CD4-positive, alpha-beta memory T cell (primary cell): ENCODE results near the gene LDB2. TPM values are rescaled to one million over a fixed set of nuclear protein-coding genes. Genes with fewer than 3 reads are reported as not detected.

Experiments
- CTCF ChIA-PET: fragments of 350-600 bp; sonication (Branson Sonifier 250); formaldehyde crosslinking; loops from one replicate; lab custom pipeline; 2021; ENCODE audit warnings: inconsistent platforms; ENCODE audit not compliant: partially characterized antibody; lab: Charles Lee
- POLR2A ChIA-PET: fragments of 350-600 bp; sonication (Branson Sonifier 250); formaldehyde crosslinking; loops from one replicate; lab custom pipeline; 2021; ENCODE audit not compliant: partially characterized antibody; lab: Charles Lee
- DNase-seq, 5 donors: peaks; one replicate each; pipeline versions ENCODE4 v3.0.0 to v3.0.0-alpha.2; 2020 to 2022; ENCODE audit warnings: mixed read lengths in 1 of 5
- H3K27ac ChIP-seq: one replicate; pipeline ENCODE4 v1.7.0; 2013; ENCODE audit warnings: low read depth, low read length
- H3K27me3 ChIP-seq: 2 replicates; pipeline ENCODE4 v1.7.0; 2013; ENCODE audit warnings: mild to moderate bottlenecking, low read length, moderate library complexity; ENCODE audit not compliant: insufficient read depth
- H3K36me3 ChIP-seq: 2 replicates; pipeline ENCODE4 v1.7.0; 2013; ENCODE audit warnings: mild to moderate bottlenecking, low read length, moderate library complexity; ENCODE audit not compliant: insufficient read depth
- H3K4me1 ChIP-seq: 2 replicates; pipeline ENCODE4 v1.7.0; 2013; ENCODE audit warnings: mild to moderate bottlenecking, low read length, moderate library complexity; ENCODE audit not compliant: insufficient read depth
- H3K4me3 ChIP-seq, 2 donors: one replicate each; pipeline ENCODE4 v1.7.0; 2013; ENCODE audit warnings: low read length in 2 of 2, mild to moderate bottlenecking in 1 of 2
- H3K9me3 ChIP-seq, 2 donors: one replicate each; pipeline ENCODE4 v1.7.0; 2013; ENCODE audit warnings: low read length in 2 of 2, control low read depth in 1 of 2; ENCODE audit not compliant: control insufficient read depth in 1 of 2
- H3K27ac Mint-ChIP-seq, 7 donors: one replicate each; pipeline ENCODE4 v1.8.0; 2020 to 2021; ENCODE audit warnings: mixed read lengths in 7 of 7, mild to moderate bottlenecking in 6 of 7, inconsistent platforms in 3 of 7, moderate library complexity in 3 of 7
- H3K27me3 Mint-ChIP-seq, 2 donors: one replicate each; pipeline ENCODE4 v1.8.0; 2020 to 2021; ENCODE audit warnings: mixed read lengths in 2 of 2
- H3K36me3 Mint-ChIP-seq, 2 donors: one replicate each; pipeline ENCODE4 v1.8.0; 2020 to 2021; ENCODE audit warnings: mixed read lengths in 2 of 2, inconsistent platforms in 1 of 2, mild to moderate bottlenecking in 1 of 2
- H3K4me1 Mint-ChIP-seq, 4 donors: one replicate each; pipeline ENCODE4 v1.8.0; 2020 to 2021; ENCODE audit warnings: mixed read lengths in 4 of 4, mild to moderate bottlenecking in 1 of 4
- H3K4me3 Mint-ChIP-seq, 8 donors: one replicate each; pipeline ENCODE4 v1.8.0; 2020 to 2021; ENCODE audit warnings: mixed read lengths in 8 of 8, mild to moderate bottlenecking in 7 of 8, moderate library complexity in 6 of 8, inconsistent platforms in 3 of 8
- H3K9me3 Mint-ChIP-seq, 8 donors: one replicate each; pipeline ENCODE4 v1.8.0; 2020 to 2021; ENCODE audit warnings: mixed read lengths in 8 of 8, mild to moderate bottlenecking in 5 of 8, inconsistent platforms in 3 of 8, moderate library complexity in 1 of 8
- intact Hi-C: fragments of 100-400 bp; cut with micrococcal nuclease; formaldehyde crosslinking; loops from one replicate; pipeline ENCODE4 v1.15.1; 2023
- polyA plus RNA-seq, 2 donors: library from polyadenylated mRNA; unstranded; fragments of 300-500 nt; fragmentation: Illumina TruSeq; gene quantifications; one replicate each; pipeline ENCODE4 v1.2.3, GENCODE V29; 2021
- total RNA-seq, 2 experiments: library from RNA; stranded (reverse); gene quantifications; one replicate each; pipeline ENCODE4 v1.2.3, GENCODE V29; 2021

LDB2 gene
- total and polyA plus RNA-seq, 4 experiments from 2014 or later, result not detected

- peaks cover 0 to 6% (median 3%) of the 10 kb centered on the region in 4 donors for H3K4me1 Mint-ChIP-seq
- H3K9me3 Mint-ChIP-seq, result no peaks in the 10 kb centered on the region
- no peaks in the 10 kb centered on the region for H3K27me3 ChIP-seq
- H3K36me3 Mint-ChIP-seq, result no peaks in the 10 kb centered on the region
- intact Hi-C loops, result no loop called here
- no peak overlapping the region for H3K4me3 ChIP-seq
- DNase-seq, result no peak
- H3K36me3 ChIP-seq, result no peaks in the 10 kb centered on the region
- ChIA-PET CTCF (interaction anchor here (1.1 kb wide), 2 partner anchors 20 to 551 kb away, joined by 3 to 4 read pairs; no protein-coding TSS in a partner anchor), POLR2A (no interaction called here)
- no peaks in the 10 kb centered on the region for H3K9me3 ChIP-seq
- no peak overlapping the region for H3K27ac ChIP-seq
- no peak overlapping the region for H3K27ac Mint-ChIP-seq
- H3K27me3 Mint-ChIP-seq, result peaks cover 1 to 4% of the 10 kb centered on the region in 2 donors
- H3K4me3 Mint-ChIP-seq, result no peak overlapping the region
- H3K4me1 ChIP-seq, result peaks cover 17% of the 10 kb centered on the region
These were observed 1.3 kb downstream of the LDB2 start for GRCh38 chr4:16896881-16897750.

DNA sequence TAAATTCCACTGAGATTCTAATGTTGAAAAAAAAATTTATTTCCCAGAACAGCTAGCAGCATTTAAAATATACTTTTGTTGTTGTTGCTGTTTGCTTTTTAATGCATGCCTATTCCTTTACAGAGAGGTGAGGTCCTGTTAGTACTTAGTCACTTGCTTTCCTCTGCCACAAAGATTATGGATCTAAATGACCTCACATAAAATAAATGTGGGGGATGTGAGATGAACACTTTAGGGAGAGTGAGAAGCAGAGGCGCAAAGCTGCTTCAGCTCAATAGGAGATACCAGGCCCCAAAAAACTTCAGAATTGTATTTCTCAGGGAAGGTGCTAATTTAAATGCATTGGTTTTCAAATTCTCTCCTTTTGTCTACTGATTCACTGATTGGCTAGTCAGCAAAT, 4.0 kb downstream of the LDB2 start:
- Histone ChIP-seq H3K36me3 (no peaks in the 10 kb centered on the region), H3K4me3 (no peak overlapping the region), H3K27ac (no peak overlapping the region), H3K4me1 (peaks cover 28% of the 10 kb centered on the region), H3K27me3 (no peaks in the 10 kb centered on the region), H3K9me3 (no peaks in the 10 kb centered on the region)
- Mint-ChIP-seq H3K27me3 (peaks cover 1 to 4% of the 10 kb centered on the region in 2 donors), H3K36me3 (no peaks in the 10 kb centered on the region), H3K9me3 (no peaks in the 10 kb centered on the region), H3K4me1 (peaks cover 12 to 20% (median 18%) of the 10 kb centered on the region in 4 donors), H3K4me3 (no peak overlapping the region), H3K27ac (no peak overlapping the region)
- intact Hi-C loops, result no loop called here
- CTCF ChIA-PET, result no interaction called here
- DNase-seq, result no peak
- POLR2A ChIA-PET, result no interaction called here

DNA sequence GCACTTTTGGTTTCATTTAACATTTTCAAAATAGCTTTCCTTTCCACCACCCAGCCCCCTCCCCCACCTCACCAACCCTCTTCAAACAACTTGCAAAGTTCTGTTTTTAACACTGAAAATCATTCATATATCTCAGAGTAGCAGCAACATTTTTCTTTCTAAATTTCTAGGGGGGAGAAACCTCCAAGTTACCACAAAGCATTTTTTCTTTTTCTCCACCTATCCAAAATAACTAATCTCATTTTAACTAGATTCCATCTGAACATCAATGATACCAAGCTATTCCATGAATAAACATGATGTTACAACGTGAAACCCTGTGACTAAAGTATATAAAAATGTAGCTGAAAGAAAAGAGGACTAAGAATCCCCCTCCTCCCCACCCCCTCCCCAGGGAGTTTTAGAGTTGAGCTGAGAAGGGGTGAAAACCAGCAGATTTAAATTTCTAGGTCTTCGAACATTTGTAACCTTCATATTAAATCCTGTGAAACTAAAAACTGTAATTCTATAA, 5.2 kb downstream of the LDB2 start:
- Mint-ChIP-seq H3K4me1 (peaks cover 12 to 20% (median 18%) of the 10 kb centered on the region in 4 donors), H3K27ac (no peak overlapping the region), H3K4me3 (peak overlapping the region in 1 of 8 donors; percentile 31), H3K9me3 (no peaks in the 10 kb centered on the region), H3K36me3 (no peaks in the 10 kb centered on the region), H3K27me3 (peaks cover 1 to 4% of the 10 kb centered on the region in 2 donors)
- POLR2A ChIA-PET, result no interaction called here
- intact Hi-C loops, result no loop called here
- no peak for DNase-seq
- Histone ChIP-seq H3K27me3 (no peaks in the 10 kb centered on the region), H3K4me1 (peaks cover 28% of the 10 kb centered on the region), H3K27ac (no peak overlapping the region), H3K9me3 (no peaks in the 10 kb centered on the region), H3K36me3 (no peaks in the 10 kb centered on the region), H3K4me3 (no peak overlapping the region)
- CTCF ChIA-PET, result no interaction called here

- H3K27ac ChIP-seq, result no peak overlapping the region
- CTCF ChIA-PET, result interaction anchor here (0.8 to 1.1 kb wide), 2 partner anchors 26 to 38 kb away, joined by 3 read pairs; no protein-coding TSS in a partner anchor
- Mint-ChIP-seq H3K9me3 (peaks cover 0 to under 1% (median 0%) of the 10 kb centered on the region in 8 donors), H3K27ac (no peak overlapping the region), H3K4me3 (no peak overlapping the region), H3K4me1 (peaks cover 12 to 20% (median 18%) of the 10 kb centered on the region in 4 donors), H3K27me3 (peaks cover 0 to 1% of the 10 kb centered on the region in 2 donors), H3K36me3 (no peaks in the 10 kb centered on the region)
- H3K9me3 ChIP-seq, result no peaks in the 10 kb centered on the region
- POLR2A ChIA-PET, result no interaction called here
- H3K4me1 ChIP-seq, result peaks cover 28% of the 10 kb centered on the region
- intact Hi-C loops, result no loop called here
- no peaks in the 10 kb centered on the region for H3K36me3 ChIP-seq
- DNase-seq, result no peak
- H3K4me3 ChIP-seq, result no peak overlapping the region
- no peaks in the 10 kb centered on the region for H3K27me3 ChIP-seq
These were observed 7.8 kb downstream of the LDB2 start for GRCh38 chr4:16890651-16891050.

- peaks cover 28% of the 10 kb centered on the region for H3K4me1 ChIP-seq
- no peak overlapping the region for H3K27ac ChIP-seq
- H3K36me3 ChIP-seq, result no peaks in the 10 kb centered on the region
- no peaks in the 10 kb centered on the region for H3K27me3 Mint-ChIP-seq
- H3K27me3 ChIP-seq, result no peaks in the 10 kb centered on the region
- H3K36me3 Mint-ChIP-seq, result no peaks in the 10 kb centered on the region
- H3K4me1 Mint-ChIP-seq, result peaks cover 12 to 20% (median 18%) of the 10 kb centered on the region in 4 donors
- no peak overlapping the region for H3K27ac Mint-ChIP-seq
- no peaks in the 10 kb centered on the region for H3K9me3 ChIP-seq
- ChIA-PET CTCF (interaction anchor here (0.8 kb wide), 1 partner anchor 26 kb away, joined by 3 read pairs; no protein-coding TSS in a partner anchor), POLR2A (no interaction called here)
- intact Hi-C loops, result no loop called here
- peak overlapping the region in 3 of 8 donors; percentile 3 to 16 (median 13) for H3K4me3 Mint-ChIP-seq
- no peak overlapping the region for H3K4me3 ChIP-seq
- no peak for DNase-seq
- H3K9me3 Mint-ChIP-seq, result peaks cover 0 to 2% (median 0%) of the 10 kb centered on the region in 8 donors
These were observed 8.5 kb downstream of the LDB2 start for GRCh38 chr4:16889945-16890344.

- no peak overlapping the region for H3K4me3 ChIP-seq
- Mint-ChIP-seq H3K4me1 (peaks cover 12 to 19% (median 16%) of the 10 kb centered on the region in 4 donors), H3K4me3 (no peak overlapping the region), H3K9me3 (peaks cover 0 to 2% (median 0%) of the 10 kb centered on the region in 8 donors), H3K27ac (no peak overlapping the region), H3K27me3 (no peaks in the 10 kb centered on the region), H3K36me3 (no peaks in the 10 kb centered on the region)
- no peak for DNase-seq
- ChIA-PET POLR2A (no interaction called here), CTCF (no interaction called here)
- peaks cover 15% of the 10 kb centered on the region for H3K4me1 ChIP-seq
- no peaks in the 10 kb centered on the region for H3K36me3 ChIP-seq
- no peaks in the 10 kb centered on the region for H3K9me3 ChIP-seq
- intact Hi-C loops, result no loop called here
- no peak overlapping the region for H3K27ac ChIP-seq
- H3K27me3 ChIP-seq, result no peaks in the 10 kb centered on the region
These were observed 10.6 kb downstream of the LDB2 start for GRCh38 chr4:16887887-16888286.

DNA sequence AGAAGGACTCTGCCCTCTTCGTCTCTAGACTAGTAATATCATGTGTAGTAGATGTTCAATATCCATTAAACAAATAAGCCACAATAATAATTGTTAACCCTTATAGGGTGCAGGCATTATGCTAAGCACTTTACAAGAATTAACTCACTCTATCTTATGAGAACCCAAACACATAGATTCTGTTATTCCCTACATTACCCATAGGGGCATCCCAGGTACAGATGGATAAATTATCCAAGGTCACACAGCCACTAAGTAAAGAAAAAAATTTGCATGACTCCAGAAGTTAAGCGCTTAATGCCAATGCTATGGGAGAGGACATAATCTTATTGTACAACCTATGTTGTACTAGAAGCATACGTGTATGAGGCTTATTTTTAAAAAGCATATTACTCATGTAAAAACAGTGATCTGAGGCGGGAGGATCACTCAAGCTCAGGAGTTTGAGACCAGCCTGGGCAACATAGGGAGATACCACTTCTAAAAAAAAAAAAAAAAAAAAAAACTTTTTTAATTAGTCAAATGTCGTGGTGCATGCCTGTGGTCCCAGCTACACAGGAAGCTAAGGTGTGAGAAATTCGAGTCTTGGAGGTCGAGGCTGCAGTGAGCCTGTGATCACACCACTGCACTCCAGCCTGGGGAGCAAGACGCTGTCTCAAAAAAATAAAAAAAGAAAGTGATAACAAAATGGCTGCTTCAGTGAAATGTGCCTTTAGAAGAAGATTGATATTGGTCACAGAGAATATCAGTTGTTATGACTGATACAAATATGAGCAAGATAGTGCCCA, 13.6 kb downstream of the LDB2 start:
- no peak for DNase-seq
- H3K27ac Mint-ChIP-seq, result no peak overlapping the region
- no peak overlapping the region for H3K4me3 ChIP-seq
- no peaks in the 10 kb centered on the region for H3K36me3 ChIP-seq
- peaks cover 0 to 2% (median 0%) of the 10 kb centered on the region in 8 donors for H3K9me3 Mint-ChIP-seq
- H3K9me3 ChIP-seq, result no peaks in the 10 kb centered on the region
- intact Hi-C loops, result no loop called here
- ChIA-PET CTCF (no interaction called here), POLR2A (no interaction called here)
- peaks cover under 1 to 3% (median 1%) of the 10 kb centered on the region in 4 donors for H3K4me1 Mint-ChIP-seq
- no peaks in the 10 kb centered on the region for H3K27me3 Mint-ChIP-seq
- H3K27me3 ChIP-seq, result no peaks in the 10 kb centered on the region
- no peaks in the 10 kb centered on the region for H3K36me3 Mint-ChIP-seq
- H3K27ac ChIP-seq, result no peak overlapping the region
- H3K4me1 ChIP-seq, result peaks cover under 1% of the 10 kb centered on the region
- no peak overlapping the region for H3K4me3 Mint-ChIP-seq
